ENCODE data around the gene CLDN7.

GRCh38 chr17:7304179-7304578 is 41.9 kb upstream of the CLDN7 start:
- no peak for TF ChIP-seq CTCF (IDR thresholded peaks at IDR 0.05; ENCODE audit: insufficient read depth, low read depth, low read length)
- TF ChIP-seq EZH2 (IDR thresholded peaks at IDR 0.05; ENCODE audit: insufficient read depth, low read length), result no peak
